ENCODE measurements around the gene SKIC8.

GRCh38 chr15:78265137-78265460, 34.3 kb downstream of the SKIC8 start:
- TF ChIP-seq, protein P1, sequence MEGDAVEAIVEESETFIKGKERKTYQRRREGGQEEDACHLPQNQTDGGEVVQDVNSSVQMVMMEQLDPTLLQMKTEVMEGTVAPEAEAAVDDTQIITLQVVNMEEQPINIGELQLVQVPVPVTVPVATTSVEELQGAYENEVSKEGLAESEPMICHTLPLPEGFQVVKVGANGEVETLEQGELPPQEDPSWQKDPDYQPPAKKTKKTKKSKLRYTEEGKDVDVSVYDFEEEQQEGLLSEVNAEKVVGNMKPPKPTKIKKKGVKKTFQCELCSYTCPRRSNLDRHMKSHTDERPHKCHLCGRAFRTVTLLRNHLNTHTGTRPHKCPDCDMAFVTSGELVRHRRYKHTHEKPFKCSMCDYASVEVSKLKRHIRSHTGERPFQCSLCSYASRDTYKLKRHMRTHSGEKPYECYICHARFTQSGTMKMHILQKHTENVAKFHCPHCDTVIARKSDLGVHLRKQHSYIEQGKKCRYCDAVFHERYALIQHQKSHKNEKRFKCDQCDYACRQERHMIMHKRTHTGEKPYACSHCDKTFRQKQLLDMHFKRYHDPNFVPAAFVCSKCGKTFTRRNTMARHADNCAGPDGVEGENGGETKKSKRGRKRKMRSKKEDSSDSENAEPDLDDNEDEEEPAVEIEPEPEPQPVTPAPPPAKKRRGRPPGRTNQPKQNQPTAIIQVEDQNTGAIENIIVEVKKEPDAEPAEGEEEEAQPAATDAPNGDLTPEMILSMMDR (IDR thresholded peaks at IDR 0.05) = no peak
- TF ChIP-seq POLR2A (IDR thresholded peaks at IDR 0.05) = no peak

Measured in adrenal gland (tissue), 5 donors.